KBM-7 (cell line): ENCODE results near the gene SYNDIG1.
"Not testable (repeated sequence)": the region's sequence is repeated elsewhere in the genome, so short reads cannot be mapped to it uniquely, and the experiment has no call there.

Experiments used
- DNase-seq: peaks from one replicate; pipeline ENCODE4 v3.0.0-alpha.2; 2015
- in situ Hi-C: fragments of 300-500 bp; cut with MboI; formaldehyde crosslinking; loops from 2 replicates; pipeline ENCODE4 v1.14.3; 2020; ENCODE audit warnings: low sequenced_read_pairs, low pct_unique_long_range_greater_than_20kb, mixed read lengths

The SYNDIG1 gene

DNA sequence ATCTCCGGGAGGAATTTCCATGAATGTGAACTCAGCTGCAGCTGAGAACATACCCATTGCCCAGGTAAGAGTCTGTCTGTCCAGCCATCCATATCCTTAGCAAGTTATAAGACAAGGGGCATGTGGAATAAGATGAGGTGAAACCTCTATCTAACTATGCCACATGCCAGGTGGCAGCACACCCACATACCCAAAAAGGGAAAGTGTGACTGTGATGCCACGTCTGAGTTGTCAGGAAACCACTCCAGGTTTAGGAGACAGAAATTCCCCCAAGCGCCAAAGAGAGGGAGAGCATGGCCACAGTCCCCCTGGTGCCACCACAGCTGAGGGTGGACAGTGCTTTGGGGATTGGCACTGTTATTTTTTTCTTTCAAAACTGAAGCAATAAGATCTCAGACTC, 36.7 kb downstream of the SYNDIG1 start:
- no peak for DNase-seq
- in situ Hi-C loops, result no loop called here

- in situ Hi-C loops, result no loop called here
- DNase-seq, result no peak
These were observed 37.3 kb downstream of the SYNDIG1 start for GRCh38 chr20:24506696-24507095.

GRCh38 chr20:24507182-24507853, 37.9 kb downstream of the SYNDIG1 start:
- in situ Hi-C loops, result no loop called here
- DNase-seq, result no peak

GRCh38 chr20:24512441-24512840, 43.0 kb downstream of the SYNDIG1 start:
- DNase-seq, in situ Hi-C loops: not testable (repeated sequence)

- in situ Hi-C loops, result no loop called here
- no peak for DNase-seq
These were observed 49.1 kb downstream of the SYNDIG1 start for GRCh38 chr20:24518515-24518914.

GRCh38 chr20:24519476-24519875, 50.0 kb downstream of the SYNDIG1 start:
- DNase-seq, result no peak
- in situ Hi-C loops, result no loop called here

DNA sequence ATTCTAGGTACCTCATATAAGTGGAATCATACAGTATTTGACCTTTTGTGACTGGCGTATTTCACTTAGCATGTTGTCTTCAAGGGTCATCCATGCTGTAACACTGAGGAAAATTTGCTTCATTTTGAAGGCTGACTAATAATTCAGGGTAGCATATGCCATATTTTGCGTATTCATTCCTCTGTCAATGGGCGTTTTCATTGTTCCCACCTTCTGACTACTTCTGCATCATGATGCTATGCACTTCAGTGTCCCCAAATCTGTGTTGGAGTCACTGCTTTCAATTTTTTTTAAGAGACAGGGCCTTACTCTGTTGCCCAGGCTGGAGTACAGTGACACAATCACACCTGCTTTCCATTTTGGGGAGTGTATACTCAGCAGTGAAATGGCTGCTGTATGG, 51.6 kb downstream of the SYNDIG1 start:
- DNase-seq, result no peak
- in situ Hi-C loops, result no loop called here

- in situ Hi-C loops, result no loop called here
- no peak for DNase-seq
These were observed 53.3 kb downstream of the SYNDIG1 start for GRCh38 chr20:24522452-24523330.

- in situ Hi-C loops, result no loop called here
- DNase-seq, result no peak
These were observed 54.2 kb downstream of the SYNDIG1 start for GRCh38 chr20:24523661-24524060.

DNA sequence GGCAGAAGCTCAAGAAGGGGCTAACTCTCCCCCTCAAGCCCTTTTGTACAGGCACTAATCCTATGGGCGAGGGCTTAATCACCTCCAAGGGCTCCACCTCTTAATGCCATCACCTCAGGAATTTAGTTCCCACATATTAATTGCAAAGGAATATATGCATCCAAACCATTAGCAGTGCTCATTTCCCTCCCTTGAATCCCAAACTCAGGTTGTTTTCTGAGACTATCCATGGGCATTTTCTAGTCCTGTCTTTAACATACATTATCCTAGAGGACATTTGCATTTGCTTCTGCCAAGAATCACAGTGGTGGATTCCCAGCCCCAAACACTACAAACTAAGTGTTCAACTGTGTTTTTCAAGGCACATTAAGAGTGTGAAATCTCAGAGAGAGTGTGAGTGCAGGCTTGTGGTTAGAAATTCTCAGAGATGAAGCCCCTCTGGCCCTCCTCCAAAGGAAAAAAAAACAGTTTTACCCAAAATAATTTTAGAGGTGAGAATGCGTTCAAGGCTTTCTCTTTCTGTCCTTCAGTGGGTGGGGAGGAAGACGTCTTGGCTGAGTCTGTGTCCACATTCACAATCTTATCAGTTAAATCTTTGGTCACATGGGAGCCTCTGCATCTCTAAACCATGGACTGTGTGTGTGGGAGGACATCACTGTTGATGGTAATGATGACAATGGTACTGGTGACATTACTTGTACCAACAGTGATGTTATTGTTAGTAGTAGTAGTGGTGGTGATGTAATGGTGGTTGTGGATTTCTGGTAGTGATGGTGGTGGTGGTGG, 59.3 kb downstream of the SYNDIG1 start:
- in situ Hi-C loops, result no loop called here

DNA sequence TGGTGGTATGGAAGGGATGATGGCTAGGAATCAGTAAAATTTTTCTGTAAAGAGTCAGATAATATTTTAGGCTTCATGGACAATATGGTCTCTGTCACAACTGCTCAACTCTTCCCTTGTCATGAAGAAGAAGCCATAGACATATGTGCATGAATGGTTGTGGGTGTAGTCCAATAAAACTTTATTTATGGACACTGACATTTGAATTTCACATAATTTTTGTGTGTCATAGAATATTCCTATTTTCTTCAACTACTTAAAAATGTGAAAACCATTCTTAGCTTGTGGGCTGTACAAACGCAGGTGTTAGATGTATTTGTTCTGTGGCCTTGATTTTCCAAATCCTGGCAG, 59.9 kb downstream of the SYNDIG1 start:
- DNase-seq, result no peak
- in situ Hi-C loops, result no loop called here

More for the DNA sequence above, 59.3 kb downstream of the SYNDIG1 start:
- no peak for DNase-seq

GRCh38 chr20:24530131-24530680, 60.8 kb downstream of the SYNDIG1 start:
- DNase-seq, result no peak
- in situ Hi-C loops, result no loop called here

DNA sequence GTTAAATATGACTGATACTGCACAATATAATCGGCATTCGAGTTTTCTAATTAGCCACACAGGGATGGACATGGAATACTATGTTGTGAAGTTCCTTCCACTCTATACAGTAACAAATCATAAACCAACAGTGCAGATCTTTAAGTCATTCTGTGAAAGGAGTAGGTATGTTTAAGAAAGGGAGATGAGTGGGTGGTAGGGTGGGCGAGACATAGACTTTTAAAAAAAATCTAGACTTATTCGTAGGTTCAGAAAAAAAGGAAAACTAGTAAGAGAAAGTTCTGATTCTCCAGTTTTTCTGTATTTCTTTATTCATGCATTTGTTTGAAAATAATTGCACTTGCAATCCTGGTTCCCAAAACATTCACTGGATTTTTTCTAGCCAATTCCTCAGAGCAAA, 61.8 kb downstream of the SYNDIG1 start:
- in situ Hi-C loops, result no loop called here
- DNase-seq, result no peak

DNA sequence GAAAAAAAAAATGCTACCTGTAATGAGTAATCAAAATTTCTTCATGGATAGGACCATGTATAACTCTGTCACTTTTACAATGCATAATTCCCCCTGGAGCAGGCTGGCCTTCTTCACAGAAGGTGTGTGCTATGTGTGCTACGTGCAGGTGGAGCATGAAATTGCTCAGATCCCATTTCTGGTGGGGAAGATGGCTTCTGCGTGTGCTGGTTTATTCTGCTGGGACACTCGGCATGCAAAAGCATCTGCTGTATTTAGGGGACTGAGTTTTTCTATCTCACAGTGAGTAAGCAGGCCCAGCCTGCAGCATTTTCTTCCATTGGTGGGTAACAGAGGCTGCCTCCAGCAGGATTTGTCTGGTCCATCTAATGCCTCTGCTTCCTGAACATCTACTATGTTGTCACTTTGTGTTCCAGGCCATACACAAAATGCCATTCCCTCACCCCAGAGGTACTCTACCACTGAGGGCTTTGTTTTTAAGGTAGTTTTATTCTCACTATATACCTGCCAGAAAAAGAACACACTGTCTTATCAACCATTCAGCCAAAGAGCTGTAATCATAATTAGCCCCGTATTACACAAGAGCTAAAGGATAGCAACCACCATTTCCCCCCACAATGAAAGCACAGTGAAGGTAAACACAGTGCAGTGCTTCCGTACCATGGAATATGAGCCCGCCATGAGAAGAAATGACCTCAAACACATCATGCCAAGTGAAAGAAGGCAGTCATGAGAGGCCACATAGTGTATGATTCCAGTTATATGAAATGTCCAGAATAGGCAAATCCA, 62.4 kb downstream of the SYNDIG1 start:
- no peak for DNase-seq

DNA sequence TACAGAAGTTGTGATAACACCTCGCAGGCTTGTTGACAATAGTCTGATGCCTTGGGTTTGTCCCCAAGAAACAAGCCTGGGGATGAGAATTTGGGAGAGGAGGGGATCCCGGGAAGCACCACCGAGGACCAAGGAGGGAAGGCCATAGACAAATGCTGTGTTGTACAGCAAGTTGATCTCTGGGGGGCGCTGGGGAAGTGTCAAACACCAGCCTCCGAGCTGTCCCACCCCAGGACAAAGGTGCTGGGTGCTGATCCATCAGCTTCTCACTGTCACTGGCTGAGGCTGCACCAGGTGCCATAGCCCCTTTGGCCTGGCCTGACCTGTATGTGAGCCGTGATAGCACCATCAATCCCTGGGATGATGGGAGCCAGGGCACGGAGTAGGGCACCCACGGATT, 64.0 kb downstream of the SYNDIG1 start:
- in situ Hi-C loops, result no loop called here
- no peak for DNase-seq

More for the DNA sequence above, 62.4 kb downstream of the SYNDIG1 start:
- in situ Hi-C loops, result no loop called here

DNA sequence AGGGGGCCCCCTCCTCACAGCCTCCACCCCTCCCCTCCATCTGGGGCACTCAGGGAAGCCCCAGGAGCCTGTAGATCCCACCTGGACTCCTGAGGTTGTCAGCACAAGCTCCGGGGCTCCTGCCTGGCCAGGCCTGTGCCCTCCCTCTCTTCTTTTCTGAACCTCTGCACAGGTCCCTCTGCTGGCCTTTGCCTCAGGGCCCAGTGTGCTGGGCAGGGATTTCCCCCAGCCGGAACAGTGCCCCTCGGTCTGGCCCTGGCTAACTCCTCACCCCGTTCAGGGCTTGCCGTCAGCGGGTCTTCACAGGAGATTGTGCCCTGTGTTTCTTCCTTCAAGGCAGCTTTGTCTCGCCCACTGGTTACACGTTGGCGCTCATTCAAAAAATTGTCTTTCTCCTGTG, 64.9 kb downstream of the SYNDIG1 start:
- no peak for DNase-seq
- in situ Hi-C loops, result no loop called here

DNA sequence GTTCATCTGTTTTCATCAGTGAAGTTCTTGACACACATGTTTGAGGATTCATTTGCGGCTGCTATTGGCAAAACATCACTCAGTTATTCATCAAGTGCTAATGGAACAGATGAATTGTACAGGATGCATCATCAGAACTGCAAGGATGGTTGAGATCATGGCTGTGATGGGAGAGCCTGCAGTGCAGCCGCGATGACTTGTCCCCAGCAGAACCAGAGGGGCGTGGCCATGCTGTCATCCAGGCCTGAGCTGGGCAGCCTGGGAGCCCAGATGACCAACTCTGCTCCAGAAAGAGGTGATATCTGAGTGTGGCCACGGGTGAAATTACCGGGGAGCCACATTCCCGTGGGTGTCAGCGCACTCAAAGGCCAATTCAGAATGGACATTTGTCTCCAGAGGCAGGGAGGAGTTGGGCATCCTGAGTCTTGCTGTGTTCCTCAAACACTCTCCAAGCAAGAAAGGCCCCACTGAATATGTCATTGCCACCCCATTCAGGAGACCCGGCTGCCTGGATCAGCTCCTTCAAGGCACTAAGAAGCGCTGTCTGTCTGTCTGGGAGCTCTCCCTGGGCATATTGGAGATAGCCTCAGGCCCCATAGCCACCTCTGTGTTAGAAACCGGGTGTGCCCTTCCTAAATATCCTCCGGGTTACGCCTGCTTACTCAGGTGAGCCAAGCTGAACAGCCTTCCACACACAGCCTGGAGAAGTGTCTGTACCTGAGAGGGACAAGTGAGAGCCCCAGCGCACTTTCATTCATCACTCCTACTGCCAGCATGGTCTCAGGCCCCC, 66.7 kb downstream of the SYNDIG1 start:
- no peak for DNase-seq
- in situ Hi-C loops, result no loop called here

DNA sequence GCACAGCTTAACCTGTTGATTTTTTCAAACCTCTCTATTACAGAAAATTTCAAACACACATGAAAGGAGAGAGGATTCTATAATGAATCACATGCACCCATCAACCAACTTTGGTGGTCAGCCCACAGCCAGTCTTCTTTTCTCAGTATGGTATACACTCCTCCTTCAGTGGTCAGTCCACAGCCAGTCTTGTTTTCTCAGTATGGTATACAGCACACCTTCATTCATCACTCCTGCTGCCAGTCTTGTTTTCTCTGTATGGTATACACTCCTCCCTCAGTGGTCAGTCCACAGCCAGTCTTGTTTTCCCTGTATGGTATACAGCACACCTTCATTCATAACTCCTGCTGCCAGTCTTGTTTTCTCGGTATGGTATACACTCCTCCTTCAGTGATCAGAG, 67.8 kb downstream of the SYNDIG1 start:
- in situ Hi-C loops, result no loop called here
- DNase-seq, result no peak
